Germinal center (tissue), 1 donor: ENCODE measurements around the gene ASTL.

Experiments
- DNase-seq: peaks from one replicate; pipeline ENCODE4 v3.0.0; 2012; ENCODE audit warnings: mixed read lengths, low spot score

The ASTL gene

GRCh38 chr2:96112501-96113366 lies 25.6 kb downstream of the ASTL start:
- DNase-seq = no peak

- DNase-seq = no peak
Measured at GRCh38 chr2:96111823-96112500, 26.3 kb downstream of the ASTL start.

DNA sequence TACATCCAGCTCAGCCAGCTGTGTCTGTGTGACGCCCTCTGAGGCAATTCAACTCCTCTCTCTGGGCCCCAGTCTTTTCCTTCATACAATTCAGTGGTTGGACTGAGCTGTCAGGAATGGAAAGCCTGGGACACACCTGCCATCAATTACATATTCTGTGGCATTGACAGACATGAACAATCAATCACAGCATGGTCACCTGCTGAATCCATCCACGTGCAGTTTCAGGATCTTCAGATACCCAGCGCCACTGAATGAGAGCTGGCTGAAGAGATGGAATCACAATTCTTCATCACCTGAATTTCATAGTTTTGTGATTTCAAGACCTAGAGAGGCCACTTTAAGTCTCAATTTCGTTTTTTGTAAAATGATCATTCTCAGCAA lies 27.1 kb downstream of the ASTL start:
- DNase-seq = no peak

- DNase-seq = no peak
Measured at GRCh38 chr2:96110621-96111256, 27.6 kb downstream of the ASTL start.

DNA sequence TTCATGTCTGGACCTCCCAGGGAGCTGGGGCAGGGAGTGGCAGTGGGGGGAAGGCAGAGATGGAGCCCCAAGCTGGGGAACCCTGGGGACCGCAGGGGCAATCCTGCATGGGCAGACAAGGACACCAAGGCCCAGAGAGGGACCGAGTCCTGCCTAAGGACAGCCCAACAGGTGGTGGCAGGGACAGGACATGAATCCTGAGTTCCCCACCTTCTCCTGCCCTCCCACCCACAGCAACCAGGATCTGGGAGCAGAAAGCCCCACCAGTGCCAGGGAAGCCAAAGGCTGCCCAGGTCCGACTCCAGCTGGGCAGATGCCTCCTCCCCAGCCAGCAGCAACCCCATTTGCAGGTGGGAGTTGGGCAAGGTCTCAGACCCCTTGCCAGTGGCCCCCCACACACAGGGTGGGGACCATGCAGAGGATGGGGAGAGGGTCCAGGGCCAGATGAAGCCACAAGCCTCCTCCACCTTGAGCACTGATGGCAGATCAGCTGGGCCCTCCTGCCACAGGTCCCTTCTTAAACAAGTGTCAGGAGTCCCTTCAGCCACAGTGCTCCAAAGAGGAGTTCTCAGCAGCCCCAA lies 28.3 kb downstream of the ASTL start:
- no peak for DNase-seq

GRCh38 chr2:96109361-96109680 lies 29.0 kb downstream of the ASTL start:
- no peak for DNase-seq

- DNase-seq = no peak
Measured at GRCh38 chr2:96108541-96109360, 29.6 kb downstream of the ASTL start.

DNA sequence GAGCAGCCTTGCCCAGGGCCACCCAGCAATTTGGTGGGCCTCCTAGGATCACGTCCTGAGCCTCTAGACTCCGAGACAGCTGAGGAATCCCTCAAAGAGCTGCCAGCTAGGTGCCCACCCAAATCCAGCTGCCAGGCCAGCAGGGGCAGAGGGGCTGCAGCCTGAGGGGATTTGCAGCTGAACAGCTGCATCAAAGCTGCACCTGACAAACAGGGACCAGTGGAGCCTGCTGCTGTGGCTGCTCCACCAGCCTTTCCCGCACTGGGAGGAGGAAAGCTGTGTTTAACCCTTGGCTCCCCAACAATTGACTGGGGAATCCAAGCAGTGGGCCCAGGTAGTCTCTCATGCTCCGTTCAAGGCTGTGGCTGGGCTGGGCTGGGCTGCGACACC lies 30.2 kb downstream of the ASTL start:
- no peak for DNase-seq

- DNase-seq = no peak
Measured at GRCh38 chr2:96107708-96108065, 30.6 kb downstream of the ASTL start.

GRCh38 chr2:96106991-96107707 lies 31.2 kb downstream of the ASTL start:
- no peak for DNase-seq

DNA sequence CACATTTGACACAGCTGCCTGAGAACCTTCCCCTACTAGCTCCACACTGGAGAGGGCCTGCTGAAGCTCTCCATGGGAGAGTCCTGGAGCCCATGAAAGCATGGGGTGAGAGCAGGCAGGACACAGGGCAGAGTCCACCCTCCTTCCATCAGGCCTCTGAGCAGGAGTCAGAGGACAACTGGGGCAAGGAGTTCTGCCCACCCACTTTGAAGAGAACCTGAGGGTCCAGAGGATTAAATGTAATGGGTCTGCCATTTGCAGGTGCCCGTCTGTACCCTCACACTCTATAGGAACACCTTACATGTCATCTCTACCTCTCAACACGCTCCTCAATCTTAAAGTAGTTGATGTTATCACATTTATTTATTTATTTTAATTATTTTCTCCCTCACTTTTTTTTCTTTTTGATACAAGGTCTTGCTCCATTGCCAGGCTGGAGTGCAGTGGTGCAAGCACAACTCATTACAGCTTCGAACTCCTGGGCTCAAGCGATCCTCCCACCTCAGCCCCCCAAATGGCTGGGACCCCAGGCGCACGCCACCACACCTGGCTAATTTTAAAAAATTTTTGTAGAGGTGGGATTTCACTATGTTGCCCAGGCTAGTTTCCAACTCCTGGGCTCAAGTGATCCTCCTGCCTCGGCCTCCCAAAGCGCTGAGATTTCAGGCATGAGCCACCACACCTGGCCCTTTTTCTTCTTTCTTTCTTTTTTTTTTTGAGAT lies 32.1 kb downstream of the ASTL start:
- no peak for DNase-seq

DNA sequence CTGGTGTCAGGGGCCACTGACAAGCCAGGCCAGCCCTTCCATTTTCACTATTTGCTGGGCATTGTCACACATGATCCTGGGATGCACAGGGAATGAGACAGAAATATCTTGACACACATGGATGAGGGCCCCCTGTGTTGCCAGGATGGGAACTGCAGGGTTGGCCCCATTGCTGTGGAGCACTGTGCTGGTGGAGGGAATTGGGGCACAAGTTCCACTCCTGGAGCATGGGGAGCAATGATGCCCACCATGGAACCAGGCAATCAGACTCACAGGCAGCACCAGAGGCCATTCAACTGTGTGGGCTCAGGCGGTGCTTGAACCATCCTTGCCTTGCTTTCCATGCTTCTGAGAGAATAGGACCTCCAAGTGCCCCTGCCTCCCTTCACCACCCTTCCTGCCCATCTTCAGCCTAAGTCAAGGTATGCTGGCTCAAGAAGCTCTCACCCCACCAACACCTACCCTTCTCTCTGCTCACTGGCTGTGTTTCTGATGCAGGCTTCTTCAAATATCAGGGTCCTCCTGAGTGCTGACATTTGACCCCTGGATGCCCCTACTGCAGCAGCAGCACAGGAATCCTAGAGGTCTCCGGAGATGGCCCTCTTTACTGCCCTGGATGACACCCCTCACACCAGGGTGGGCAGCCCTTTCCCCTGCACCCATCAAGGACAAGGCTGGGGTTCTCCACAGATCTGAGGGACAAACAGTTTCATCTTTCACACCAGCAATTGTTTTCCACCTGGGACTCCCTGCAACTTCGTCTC lies 33.0 kb downstream of the ASTL start:
- no peak for DNase-seq

GRCh38 chr2:96104487-96104861 lies 33.8 kb downstream of the ASTL start:
- DNase-seq = no peak

DNA sequence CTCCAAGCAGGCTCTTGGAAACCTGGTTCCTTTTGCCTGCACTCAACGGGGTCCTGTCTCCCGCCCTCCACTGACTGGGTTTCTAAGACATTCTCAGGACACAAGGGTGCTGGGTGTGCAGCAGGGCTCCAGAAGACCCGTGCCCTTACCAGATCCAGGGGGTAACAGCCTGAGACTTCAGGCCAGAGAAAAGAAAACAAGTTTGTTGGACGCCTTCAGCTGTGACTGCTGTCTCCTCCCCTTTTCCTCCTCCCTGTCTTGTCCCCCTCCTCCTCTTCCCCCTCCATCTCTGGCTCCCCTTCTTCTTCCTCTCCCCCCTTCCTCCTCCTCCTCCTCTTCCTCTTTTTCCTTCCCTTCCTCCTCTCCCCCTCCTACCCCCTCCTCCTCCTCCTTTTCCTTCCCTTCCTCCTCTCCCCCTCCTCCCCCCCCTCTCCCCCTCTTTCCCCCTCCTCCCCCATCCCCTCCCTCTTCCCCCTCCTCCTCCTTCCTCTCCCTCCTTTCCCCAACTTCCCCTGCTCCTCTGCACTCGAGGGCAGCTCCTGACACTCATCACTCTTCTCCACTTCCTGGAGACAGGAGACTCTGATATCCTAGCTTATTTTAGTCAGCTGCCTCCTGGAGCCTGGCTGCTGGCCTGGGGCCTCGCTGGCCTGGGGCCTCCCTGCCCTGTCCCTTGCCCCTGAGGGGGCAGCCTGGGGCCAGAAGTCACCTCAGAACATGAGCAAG lies 34.4 kb downstream of the ASTL start:
- no peak for DNase-seq

GRCh38 chr2:96103187-96103601 lies 35.1 kb downstream of the ASTL start:
- no peak for DNase-seq

- DNase-seq = no peak
Measured at GRCh38 chr2:96102596-96103186, 35.6 kb downstream of the ASTL start.

DNA sequence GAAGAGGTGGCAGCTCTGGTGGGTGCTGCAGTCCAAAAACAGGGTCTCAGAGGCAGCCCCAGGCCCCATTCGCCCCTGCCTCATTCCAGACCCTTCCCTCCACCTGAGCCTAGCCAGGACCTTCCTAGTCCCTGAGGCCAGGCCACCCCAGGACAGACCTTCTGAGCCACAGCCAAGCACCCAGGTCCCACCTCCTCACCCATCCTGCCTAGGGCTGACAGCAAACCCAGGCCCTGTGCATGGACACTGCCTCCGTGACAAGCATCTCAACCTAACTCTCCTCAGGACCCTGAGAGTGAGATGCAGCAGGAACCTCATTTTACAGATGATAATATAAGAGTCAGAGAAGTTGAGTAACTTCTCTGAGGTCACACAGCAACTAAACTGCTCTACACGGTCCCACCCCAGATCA lies 37.4 kb downstream of the ASTL start:
- no peak for DNase-seq

DNA sequence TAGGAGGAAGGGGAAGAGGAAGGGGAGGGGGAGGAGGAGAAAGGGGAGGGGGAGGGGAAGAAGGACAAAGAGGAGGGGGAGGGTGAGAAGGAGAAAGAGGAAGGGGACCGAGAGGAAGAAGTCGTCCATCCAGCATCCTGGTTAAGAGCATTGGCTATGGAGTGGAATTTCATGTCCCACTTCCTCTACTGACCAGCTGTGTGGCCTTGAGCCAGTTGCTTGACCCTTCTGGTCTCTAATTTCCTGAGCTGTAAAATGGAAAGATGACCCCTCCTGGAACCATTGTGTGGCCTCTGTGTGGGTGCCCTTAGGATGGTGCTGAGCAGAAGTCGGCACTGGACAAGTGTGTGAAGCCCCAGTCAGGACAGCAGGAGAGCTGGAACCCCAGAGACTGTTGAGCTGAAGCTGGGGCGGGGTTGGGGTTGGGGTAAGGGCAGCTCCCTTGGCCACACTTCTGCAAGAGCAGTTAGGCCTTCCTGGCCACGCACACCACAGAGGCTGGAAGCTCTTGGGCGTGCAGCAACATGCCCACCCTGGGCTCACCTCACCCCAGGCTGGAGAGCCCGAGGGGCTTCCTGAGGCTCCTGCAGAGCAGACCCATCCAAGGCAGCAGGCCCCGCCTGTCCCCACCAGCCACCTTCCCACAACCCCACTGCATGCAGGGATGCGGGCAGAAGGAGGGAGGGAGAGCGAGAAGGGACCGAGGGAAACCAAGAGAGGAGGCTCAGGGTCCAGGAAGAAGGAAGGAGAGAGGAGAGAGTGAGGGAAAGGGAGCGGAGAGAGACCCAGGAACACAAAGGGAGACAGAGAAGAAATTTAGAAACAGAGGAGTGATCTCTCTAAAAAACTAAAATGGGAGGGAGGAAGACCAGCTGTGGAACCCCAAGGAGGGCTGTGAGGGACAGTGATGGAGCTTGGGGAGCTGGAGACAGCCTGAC lies 38.2 kb downstream of the ASTL start:
- DNase-seq = no peak
